GM23338 (cell line): ENCODE results near the gene GRAMD4. TPM values are rescaled to one million over a fixed set of nuclear protein-coding genes. Genes with fewer than 3 reads are reported as not detected.

ENCODE experiments used
- ATAC-seq: fragments of 200-7000 bp; cut with Tn5 transposase; 3 replicates; pipeline ENCODE4 v1.9.1; 2020
- DNase-seq: peaks from one replicate; pipeline ENCODE4 v3.0.0-alpha.2; 2015; ENCODE audit warnings: low spot score
- H2AFZ ChIP-seq: fragments of 200-600 bp; sonication (generic); 2 replicates; pipeline ENCODE4 v1.8.0; 2016; ENCODE audit warnings: antibody characterized with exemption, mild to moderate bottlenecking, moderate library complexity
- H3F3A ChIP-seq: fragments of 200-600 bp; sonication (generic); replicated peaks from 2 replicates; pipeline ENCODE4 v1.8.0; 2017; ENCODE audit warnings: antibody characterized with exemption, mixed run types, low read depth
- H3K27ac ChIP-seq: fragments of 200-600 bp; sonication (generic); 2 replicates; pipeline ENCODE4 v1.6.1; 2016; ENCODE audit warnings: low read depth
- H3K27me3 ChIP-seq: fragments of 200-600 bp; sonication (generic); 2 replicates; pipeline ENCODE4 v1.8.0; 2016; ENCODE audit warnings: mild to moderate bottlenecking, mixed run types, moderate library complexity; ENCODE audit not compliant: insufficient read depth
- H3K36me3 ChIP-seq: fragments of 200-600 bp; sonication (generic); 2 replicates; pipeline ENCODE4 v1.8.0; 2016; ENCODE audit warnings: mild to moderate bottlenecking; ENCODE audit not compliant: insufficient read depth
- H3K4me1 ChIP-seq: fragments of 200-600 bp; sonication (generic); 2 replicates; pipeline ENCODE4 v1.8.0; 2016; ENCODE audit warnings: mild to moderate bottlenecking, moderate library complexity; ENCODE audit not compliant: insufficient read depth
- H3K4me2 ChIP-seq: fragments of 200-600 bp; sonication (generic); 2 replicates; pipeline ENCODE4 v1.7.1; 2017; ENCODE audit warnings: mixed run types
- H3K4me3 ChIP-seq: fragments of 200-600 bp; sonication (generic); 2 replicates; pipeline ENCODE4 v1.6.1; 2016; ENCODE audit warnings: mixed run types
- H3K79me2 ChIP-seq: fragments of 200-600 bp; sonication (generic); replicated peaks from 2 replicates; pipeline ENCODE4 v1.8.0; 2017; ENCODE audit warnings: mild to moderate bottlenecking; ENCODE audit not compliant: insufficient read depth
- H3K9me2 ChIP-seq: fragments of 200-600 bp; sonication (generic); 2 replicates; pipeline ENCODE4 v1.8.0; 2017; ENCODE audit not compliant: insufficient read depth
- H4K20me1 ChIP-seq: fragments of 200-600 bp; sonication (generic); replicated peaks from 2 replicates; pipeline ENCODE4 v1.8.0; 2017; ENCODE audit warnings: mild to moderate bottlenecking; ENCODE audit not compliant: insufficient read depth
- H3K27ac Mint-ChIP-seq: 2 replicates; pipeline ENCODE4 v1.8.0; 2020; ENCODE audit warnings: inconsistent platforms, mild to moderate bottlenecking, moderate library complexity, mixed read lengths
- H3K27me3 Mint-ChIP-seq: 3 replicates; pipeline ENCODE4 v1.8.0; 2022; ENCODE audit warnings: low read depth, mild to moderate bottlenecking, moderate library complexity, mixed read lengths, inconsistent platforms; ENCODE audit not compliant: insufficient read depth, poor library complexity
- H3K36me3 Mint-ChIP-seq: 3 replicates; pipeline ENCODE4 v1.8.0; 2021; ENCODE audit warnings: low read depth, mild to moderate bottlenecking, inconsistent platforms, moderate library complexity, mixed read lengths
- H3K4me1 Mint-ChIP-seq: 3 replicates; pipeline ENCODE4 v1.8.0; 2020; ENCODE audit warnings: mild to moderate bottlenecking, inconsistent platforms, mixed read lengths
- H3K4me3 Mint-ChIP-seq: 3 replicates; pipeline ENCODE4 v1.8.0; 2021; ENCODE audit warnings: moderate library complexity, mild to moderate bottlenecking, inconsistent platforms, mixed read lengths
- H3K9me3 Mint-ChIP-seq: 3 replicates; pipeline ENCODE4 v1.8.0; 2020; ENCODE audit warnings: moderate library complexity, mild to moderate bottlenecking, inconsistent platforms, mixed read lengths
- CREB1 ChIP-seq: fragments of 250-450 bp; sonication (Bioruptor Pico); IDR thresholded peaks from 2 replicates; pipeline ENCODE4 v1.5.0; 2020; ENCODE audit warnings: low read depth, mild to moderate bottlenecking, moderate library complexity
- EZH2 ChIP-seq: fragments of 200-600 bp; sonication (generic); IDR thresholded peaks from one replicate; pipeline ENCODE4 v1.8.0; 2017; ENCODE audit warnings: antibody characterized with exemption, mild to moderate bottlenecking, low read depth; ENCODE audit not compliant: unreplicated experiment
- EZH2phosphoT487 ChIP-seq: fragments of 200-600 bp; sonication (generic); IDR thresholded peaks from one replicate; pipeline ENCODE4 v1.8.1; 2018; ENCODE audit warnings: antibody characterized with exemption; ENCODE audit not compliant: unreplicated experiment
- JUNB ChIP-seq: IDR thresholded peaks from one replicate; pipeline ENCODE4 v1.6.1; 2016; ENCODE audit warnings: antibody characterized with exemption; ENCODE audit not compliant: unreplicated experiment
- NANOG ChIP-seq: IDR thresholded peaks from 2 replicates; pipeline ENCODE4 v1.6.1; 2016; ENCODE audit warnings: antibody characterized with exemption, borderline replicate concordance
- POLR2AphosphoS5 ChIP-seq: IDR thresholded peaks from 2 replicates; pipeline ENCODE4 v1.6.1; 2016; ENCODE audit warnings: antibody characterized with exemption, low read depth
- STAT1 ChIP-seq: IDR thresholded peaks from one replicate; pipeline ENCODE4 v1.6.1; 2016; ENCODE audit warnings: antibody characterized with exemption; ENCODE audit not compliant: unreplicated experiment
- ZNF114 ChIP-seq: fragments of 250-450 bp; sonication (Bioruptor Pico); IDR thresholded peaks from 2 replicates; pipeline ENCODE4 v1.5.0; 2020; ENCODE audit warnings: mild to moderate bottlenecking, moderate library complexity
- ZNF331 ChIP-seq: fragments of 250-450 bp; sonication (Bioruptor Pico); IDR thresholded peaks from 2 replicates; pipeline ENCODE4 v1.5.0; 2020; ENCODE audit warnings: low read depth, mild to moderate bottlenecking, moderate library complexity
- polyA plus RNA-seq: library from polyadenylated mRNA; unstranded; fragments of >200 nt; fragmentation: Nextera tagmentation; extraction: Ambion mirVana; gene quantifications from 2 replicates; pipeline ENCODE4 v1.2.1, GENCODE V29; 2016
- total RNA-seq: library from RNA; depleted of rRNA; stranded (reverse); fragments of >200 nt; shearing (Covaris generic); gene quantifications from 2 replicates; pipeline ENCODE4 v1.2.3, GENCODE V29; 2014
- TF ChIP-seq, protein P1 (sequence below): fragments of 250-450 bp; sonication (Bioruptor Pico); IDR thresholded peaks from 2 replicates; pipeline ENCODE4 v1.5.0; 2020; ENCODE audit warnings: mild to moderate bottlenecking, moderate library complexity
- TF ChIP-seq, protein P2 (sequence below), 2 experiments: fragments of 200-600 bp in 1 of 2; sonication (generic) in 1 of 2; conservative IDR thresholded peaks; 2 replicates each; pipeline versions ENCODE4 v1.5.1 to v1.6.1; 2016 to 2017; ENCODE audit warnings: antibody characterized with exemption in 2 of 2, low read depth in 2 of 2, mild to moderate bottlenecking in 2 of 2, moderate library complexity in 1 of 2
- TF ChIP-seq, protein P3 (sequence below): IDR thresholded peaks from one replicate; pipeline ENCODE4 v1.6.1; 2018; ENCODE audit warnings: antibody characterized with exemption; ENCODE audit not compliant: unreplicated experiment
- TF ChIP-seq, protein P4 (sequence below): IDR thresholded peaks from 2 replicates; pipeline ENCODE4 v1.6.1; 2016; ENCODE audit warnings: antibody characterized with exemption

The GRAMD4 gene
- total and polyA plus RNA-seq, 2 experiments from 2014 or later: 2.7 to 81.8 TPM

DNA sequence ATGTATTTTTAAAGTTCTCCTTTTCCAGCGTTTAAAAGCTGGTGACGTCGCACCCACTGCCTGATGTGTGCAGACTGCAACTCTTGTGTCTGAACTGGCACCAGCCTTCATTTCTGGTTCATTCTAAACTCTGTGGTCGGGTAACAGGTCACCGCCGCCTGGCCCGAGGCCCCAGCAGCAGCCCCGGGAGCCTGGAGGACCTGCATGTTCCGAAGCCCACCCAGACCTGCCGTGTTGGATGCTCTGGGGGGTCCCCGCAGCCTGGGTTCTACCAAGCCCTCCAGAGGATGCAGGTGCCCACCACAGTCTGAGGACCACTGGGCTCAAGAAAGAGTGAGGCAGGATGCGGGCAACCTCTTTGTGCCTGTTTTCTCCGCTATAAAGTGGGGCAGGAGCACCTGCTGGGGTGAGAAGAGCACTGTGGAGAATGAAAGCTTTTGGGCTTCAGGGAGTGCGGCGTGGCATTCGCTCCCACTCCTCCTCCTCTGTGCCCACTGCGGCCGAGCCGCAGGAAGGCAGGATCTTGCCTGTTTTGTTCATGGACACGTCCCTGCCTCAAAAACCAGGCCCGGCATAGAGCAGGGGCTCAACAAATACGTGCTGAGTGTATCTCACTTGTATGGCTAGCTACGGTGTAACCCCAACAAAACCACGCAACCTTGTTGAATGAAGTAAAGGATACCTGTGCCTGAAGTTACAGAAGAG lies 77.8 kb downstream of the GRAMD4 start:
- ATAC-seq: no peak
- no peaks in the 10 kb centered on the region for H3K9me2 ChIP-seq
- H3K27me3 ChIP-seq: no peaks in the 10 kb centered on the region
- peaks cover 3% of the 10 kb centered on the region; the same call in 2 of the 3 replicates for H3K4me1 Mint-ChIP-seq
- no peak overlapping the region for H3K4me3 Mint-ChIP-seq
- H3K27ac Mint-ChIP-seq: no peak overlapping the region
- no peaks in the 10 kb centered on the region for H4K20me1 ChIP-seq
- peaks cover 2% of the 10 kb centered on the region for H3K27me3 Mint-ChIP-seq
- H3K27ac ChIP-seq: no peak overlapping the region
- peaks cover 25% of the 10 kb centered on the region for H3K36me3 Mint-ChIP-seq
- no peaks in the 10 kb centered on the region for H3K79me2 ChIP-seq
- TF ChIP-seq, protein P1, sequence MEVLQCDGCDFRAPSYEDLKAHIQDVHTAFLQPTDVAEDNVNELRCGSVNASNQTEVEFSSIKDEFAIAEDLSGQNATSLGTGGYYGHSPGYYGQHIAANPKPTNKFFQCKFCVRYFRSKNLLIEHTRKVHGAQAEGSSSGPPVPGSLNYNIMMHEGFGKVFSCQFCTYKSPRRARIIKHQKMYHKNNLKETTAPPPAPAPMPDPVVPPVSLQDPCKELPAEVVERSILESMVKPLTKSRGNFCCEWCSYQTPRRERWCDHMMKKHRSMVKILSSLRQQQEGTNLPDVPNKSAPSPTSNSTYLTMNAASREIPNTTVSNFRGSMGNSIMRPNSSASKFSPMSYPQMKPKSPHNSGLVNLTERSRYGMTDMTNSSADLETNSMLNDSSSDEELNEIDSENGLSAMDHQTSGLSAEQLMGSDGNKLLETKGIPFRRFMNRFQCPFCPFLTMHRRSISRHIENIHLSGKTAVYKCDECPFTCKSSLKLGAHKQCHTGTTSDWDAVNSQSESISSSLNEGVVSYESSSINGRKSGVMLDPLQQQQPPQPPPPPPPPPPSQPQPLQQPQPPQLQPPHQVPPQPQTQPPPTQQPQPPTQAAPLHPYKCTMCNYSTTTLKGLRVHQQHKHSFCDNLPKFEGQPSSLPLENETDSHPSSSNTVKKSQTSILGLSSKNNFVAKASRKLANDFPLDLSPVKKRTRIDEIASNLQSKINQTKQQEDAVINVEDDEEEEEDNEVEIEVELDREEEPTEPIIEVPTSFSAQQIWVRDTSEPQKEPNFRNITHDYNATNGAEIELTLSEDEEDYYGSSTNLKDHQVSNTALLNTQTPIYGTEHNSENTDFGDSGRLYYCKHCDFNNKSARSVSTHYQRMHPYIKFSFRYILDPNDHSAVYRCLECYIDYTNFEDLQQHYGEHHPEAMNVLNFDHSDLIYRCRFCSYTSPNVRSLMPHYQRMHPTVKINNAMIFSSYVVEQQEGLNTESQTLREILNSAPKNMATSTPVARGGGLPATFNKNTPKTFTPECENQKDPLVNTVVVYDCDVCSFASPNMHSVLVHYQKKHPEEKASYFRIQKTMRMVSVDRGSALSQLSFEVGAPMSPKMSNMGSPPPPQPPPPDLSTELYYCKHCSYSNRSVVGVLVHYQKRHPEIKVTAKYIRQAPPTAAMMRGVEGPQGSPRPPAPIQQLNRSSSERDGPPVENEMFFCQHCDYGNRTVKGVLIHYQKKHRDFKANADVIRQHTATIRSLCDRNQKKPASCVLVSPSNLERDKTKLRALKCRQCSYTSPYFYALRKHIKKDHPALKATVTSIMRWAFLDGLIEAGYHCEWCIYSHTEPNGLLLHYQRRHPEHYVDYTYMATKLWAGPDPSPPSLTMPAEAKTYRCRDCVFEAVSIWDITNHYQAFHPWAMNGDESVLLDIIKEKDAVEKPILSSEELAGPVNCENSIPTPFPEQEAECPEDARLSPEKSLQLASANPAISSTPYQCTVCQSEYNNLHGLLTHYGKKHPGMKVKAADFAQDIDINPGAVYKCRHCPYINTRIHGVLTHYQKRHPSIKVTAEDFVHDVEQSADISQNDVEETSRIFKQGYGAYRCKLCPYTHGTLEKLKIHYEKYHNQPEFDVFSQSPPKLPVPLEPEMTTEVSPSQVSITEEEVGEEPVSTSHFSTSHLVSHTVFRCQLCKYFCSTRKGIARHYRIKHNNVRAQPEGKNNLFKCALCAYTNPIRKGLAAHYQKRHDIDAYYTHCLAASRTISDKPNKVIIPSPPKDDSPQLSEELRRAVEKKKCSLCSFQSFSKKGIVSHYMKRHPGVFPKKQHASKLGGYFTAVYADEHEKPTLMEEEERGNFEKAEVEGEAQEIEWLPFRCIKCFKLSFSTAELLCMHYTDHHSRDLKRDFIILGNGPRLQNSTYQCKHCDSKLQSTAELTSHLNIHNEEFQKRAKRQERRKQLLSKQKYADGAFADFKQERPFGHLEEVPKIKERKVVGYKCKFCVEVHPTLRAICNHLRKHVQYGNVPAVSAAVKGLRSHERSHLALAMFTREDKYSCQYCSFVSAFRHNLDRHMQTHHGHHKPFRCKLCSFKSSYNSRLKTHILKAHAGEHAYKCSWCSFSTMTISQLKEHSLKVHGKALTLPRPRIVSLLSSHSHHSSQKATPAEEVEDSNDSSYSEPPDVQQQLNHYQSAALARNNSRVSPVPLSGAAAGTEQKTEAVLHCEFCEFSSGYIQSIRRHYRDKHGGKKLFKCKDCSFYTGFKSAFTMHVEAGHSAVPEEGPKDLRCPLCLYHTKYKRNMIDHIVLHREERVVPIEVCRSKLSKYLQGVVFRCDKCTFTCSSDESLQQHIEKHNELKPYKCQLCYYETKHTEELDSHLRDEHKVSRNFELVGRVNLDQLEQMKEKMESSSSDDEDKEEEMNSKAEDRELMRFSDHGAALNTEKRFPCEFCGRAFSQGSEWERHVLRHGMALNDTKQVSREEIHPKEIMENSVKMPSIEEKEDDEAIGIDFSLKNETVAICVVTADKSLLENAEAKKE (CRISPR knock-in tag): no peak
- TF ChIP-seq, protein P2, sequence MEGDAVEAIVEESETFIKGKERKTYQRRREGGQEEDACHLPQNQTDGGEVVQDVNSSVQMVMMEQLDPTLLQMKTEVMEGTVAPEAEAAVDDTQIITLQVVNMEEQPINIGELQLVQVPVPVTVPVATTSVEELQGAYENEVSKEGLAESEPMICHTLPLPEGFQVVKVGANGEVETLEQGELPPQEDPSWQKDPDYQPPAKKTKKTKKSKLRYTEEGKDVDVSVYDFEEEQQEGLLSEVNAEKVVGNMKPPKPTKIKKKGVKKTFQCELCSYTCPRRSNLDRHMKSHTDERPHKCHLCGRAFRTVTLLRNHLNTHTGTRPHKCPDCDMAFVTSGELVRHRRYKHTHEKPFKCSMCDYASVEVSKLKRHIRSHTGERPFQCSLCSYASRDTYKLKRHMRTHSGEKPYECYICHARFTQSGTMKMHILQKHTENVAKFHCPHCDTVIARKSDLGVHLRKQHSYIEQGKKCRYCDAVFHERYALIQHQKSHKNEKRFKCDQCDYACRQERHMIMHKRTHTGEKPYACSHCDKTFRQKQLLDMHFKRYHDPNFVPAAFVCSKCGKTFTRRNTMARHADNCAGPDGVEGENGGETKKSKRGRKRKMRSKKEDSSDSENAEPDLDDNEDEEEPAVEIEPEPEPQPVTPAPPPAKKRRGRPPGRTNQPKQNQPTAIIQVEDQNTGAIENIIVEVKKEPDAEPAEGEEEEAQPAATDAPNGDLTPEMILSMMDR (conservative IDR thresholded peaks at IDR 0.05; ENCODE audit: low read depth in 2 of 2): no peak
- no peak for TF ChIP-seq EZH2phosphoT487
- TF ChIP-seq EZH2: no peak
- no peak for TF ChIP-seq JUNB
- no peak for TF ChIP-seq CREB1 (CRISPR knock-in tag)
- TF ChIP-seq, protein P3, sequence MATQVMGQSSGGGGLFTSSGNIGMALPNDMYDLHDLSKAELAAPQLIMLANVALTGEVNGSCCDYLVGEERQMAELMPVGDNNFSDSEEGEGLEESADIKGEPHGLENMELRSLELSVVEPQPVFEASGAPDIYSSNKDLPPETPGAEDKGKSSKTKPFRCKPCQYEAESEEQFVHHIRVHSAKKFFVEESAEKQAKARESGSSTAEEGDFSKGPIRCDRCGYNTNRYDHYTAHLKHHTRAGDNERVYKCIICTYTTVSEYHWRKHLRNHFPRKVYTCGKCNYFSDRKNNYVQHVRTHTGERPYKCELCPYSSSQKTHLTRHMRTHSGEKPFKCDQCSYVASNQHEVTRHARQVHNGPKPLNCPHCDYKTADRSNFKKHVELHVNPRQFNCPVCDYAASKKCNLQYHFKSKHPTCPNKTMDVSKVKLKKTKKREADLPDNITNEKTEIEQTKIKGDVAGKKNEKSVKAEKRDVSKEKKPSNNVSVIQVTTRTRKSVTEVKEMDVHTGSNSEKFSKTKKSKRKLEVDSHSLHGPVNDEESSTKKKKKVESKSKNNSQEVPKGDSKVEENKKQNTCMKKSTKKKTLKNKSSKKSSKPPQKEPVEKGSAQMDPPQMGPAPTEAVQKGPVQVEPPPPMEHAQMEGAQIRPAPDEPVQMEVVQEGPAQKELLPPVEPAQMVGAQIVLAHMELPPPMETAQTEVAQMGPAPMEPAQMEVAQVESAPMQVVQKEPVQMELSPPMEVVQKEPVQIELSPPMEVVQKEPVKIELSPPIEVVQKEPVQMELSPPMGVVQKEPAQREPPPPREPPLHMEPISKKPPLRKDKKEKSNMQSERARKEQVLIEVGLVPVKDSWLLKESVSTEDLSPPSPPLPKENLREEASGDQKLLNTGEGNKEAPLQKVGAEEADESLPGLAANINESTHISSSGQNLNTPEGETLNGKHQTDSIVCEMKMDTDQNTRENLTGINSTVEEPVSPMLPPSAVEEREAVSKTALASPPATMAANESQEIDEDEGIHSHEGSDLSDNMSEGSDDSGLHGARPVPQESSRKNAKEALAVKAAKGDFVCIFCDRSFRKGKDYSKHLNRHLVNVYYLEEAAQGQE: no peak
- TF ChIP-seq ZNF114: no peak
- TF ChIP-seq ZNF331 (CRISPR knock-in tag): no peak
- TF ChIP-seq, protein P4, sequence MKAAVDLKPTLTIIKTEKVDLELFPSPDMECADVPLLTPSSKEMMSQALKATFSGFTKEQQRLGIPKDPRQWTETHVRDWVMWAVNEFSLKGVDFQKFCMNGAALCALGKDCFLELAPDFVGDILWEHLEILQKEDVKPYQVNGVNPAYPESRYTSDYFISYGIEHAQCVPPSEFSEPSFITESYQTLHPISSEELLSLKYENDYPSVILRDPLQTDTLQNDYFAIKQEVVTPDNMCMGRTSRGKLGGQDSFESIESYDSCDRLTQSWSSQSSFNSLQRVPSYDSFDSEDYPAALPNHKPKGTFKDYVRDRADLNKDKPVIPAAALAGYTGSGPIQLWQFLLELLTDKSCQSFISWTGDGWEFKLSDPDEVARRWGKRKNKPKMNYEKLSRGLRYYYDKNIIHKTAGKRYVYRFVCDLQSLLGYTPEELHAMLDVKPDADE: no peak
- TF ChIP-seq NANOG: no peak
- no peak for TF ChIP-seq POLR2AphosphoS5
- TF ChIP-seq STAT1: no peak
- no peaks in the 10 kb centered on the region for H3K9me3 Mint-ChIP-seq
- DNase-seq: no peak
- H3K36me3 ChIP-seq: peaks cover 3% of the 10 kb centered on the region; the same call in 1 of the 2 replicates
- H3F3A ChIP-seq: no peaks in the 10 kb centered on the region
- no peak overlapping the region for H3K4me2 ChIP-seq
- no peak overlapping the region for H2AFZ ChIP-seq
- no peak overlapping the region for H3K4me3 ChIP-seq
- no peaks in the 10 kb centered on the region for H3K4me1 ChIP-seq
